Activated CD8-positive, alpha-beta memory T cell treated with anti-CD3 and anti-CD28 coated beads for 36 hours (primary cell): ENCODE data around the gene GSTM4. TPM values are rescaled to one million over a fixed set of nuclear protein-coding genes. Genes with fewer than 3 reads are reported as not detected.
"Not testable (repeated sequence)": the region's sequence is repeated elsewhere in the genome, so short reads cannot be mapped to it uniquely, and the experiment has no call there.

ENCODE experiments used
- CTCF ChIA-PET: fragments of 350-600 bp; sonication (Branson Sonifier 250); formaldehyde crosslinking; loops from one replicate; lab custom pipeline; 2021; ENCODE audit warnings: antibody characterized with exemption; lab: Charles Lee
- POLR2A ChIA-PET: fragments of 350-600 bp; sonication (Branson Sonifier 250); formaldehyde crosslinking; loops from one replicate; lab custom pipeline; 2021; ENCODE audit warnings: antibody characterized with exemption; lab: Charles Lee
- total RNA-seq, 2 experiments: library from RNA; stranded (reverse); gene quantifications; one replicate each; pipeline ENCODE4 v1.2.3, GENCODE V29; 2021

GSTM4 gene
- total RNA-seq, 2 experiments from 2014 or later = 1.4 to 1.8 TPM

- CTCF ChIA-PET = not testable (repeated sequence)
- POLR2A ChIA-PET = interaction anchor here (0.6 kb wide), 1 partner anchor 164 kb away, joined by 3 read pairs; no protein-coding TSS in a partner anchor
Observed at GRCh38 chr1:109676683-109677381, 20.9 kb downstream of the GSTM4 start.

- CTCF ChIA-PET = no interaction called here
Observed at GRCh38 chr1:109677459-109677858, 21.6 kb downstream of the GSTM4 start.

GRCh38 chr1:109678637-109679036, 22.7 kb downstream of the GSTM4 start:
- CTCF ChIA-PET = interaction anchor here (0.7 kb wide), 1 partner anchor 350 kb away, joined by 3 read pairs; no protein-coding TSS in a partner anchor

More at GRCh38 chr1:109677459-109677858, 21.6 kb downstream of the GSTM4 start:
- POLR2A ChIA-PET = no interaction called here

GRCh38 chr1:109684777-109685176, 28.9 kb downstream of the GSTM4 start:
- CTCF ChIA-PET, POLR2A ChIA-PET: not testable (repeated sequence)

More at GRCh38 chr1:109678637-109679036, 22.7 kb downstream of the GSTM4 start:
- POLR2A ChIA-PET = not testable (repeated sequence)

DNA sequence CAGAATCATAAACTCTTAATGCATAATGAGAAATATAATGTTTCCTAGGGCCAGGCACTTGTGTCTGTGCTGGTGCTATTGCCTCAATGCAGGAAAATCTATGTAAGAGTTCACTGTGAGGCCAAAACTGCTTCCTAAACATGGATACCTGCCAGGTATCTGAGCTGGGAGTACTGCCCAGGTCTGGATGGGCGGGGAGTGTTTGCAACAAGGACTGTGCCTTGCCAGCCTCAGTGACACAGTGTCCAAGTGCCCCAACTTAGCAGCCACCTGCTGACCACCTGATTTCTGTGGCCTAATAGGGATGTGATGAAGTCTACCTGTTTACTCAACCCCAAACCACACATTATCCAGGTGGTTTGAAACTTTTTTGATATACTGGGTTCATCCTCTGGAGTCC, 29.5 kb downstream of the GSTM4 start:
- CTCF ChIA-PET, POLR2A ChIA-PET: not testable (repeated sequence)

DNA sequence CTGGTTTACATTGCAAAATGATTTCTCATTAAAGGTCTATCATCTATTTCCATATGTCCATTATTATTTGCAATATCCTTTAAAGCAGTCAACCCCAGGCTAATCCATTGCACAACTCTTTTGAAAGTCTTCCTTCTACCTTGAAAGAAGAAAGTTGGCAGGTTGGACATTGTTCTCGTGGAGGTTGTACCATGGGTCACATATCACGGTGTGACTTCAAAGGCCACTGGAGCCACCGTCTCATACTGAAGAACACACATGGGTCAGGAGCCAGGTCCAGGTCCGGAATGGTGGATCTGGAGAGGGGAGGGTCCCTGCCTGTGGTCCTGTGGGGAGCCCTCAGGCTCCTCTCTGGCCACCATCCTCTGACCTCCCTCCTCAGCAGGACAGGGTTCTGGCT, 30.0 kb downstream of the GSTM4 start:
- CTCF ChIA-PET, POLR2A ChIA-PET: not testable (repeated sequence)

DNA sequence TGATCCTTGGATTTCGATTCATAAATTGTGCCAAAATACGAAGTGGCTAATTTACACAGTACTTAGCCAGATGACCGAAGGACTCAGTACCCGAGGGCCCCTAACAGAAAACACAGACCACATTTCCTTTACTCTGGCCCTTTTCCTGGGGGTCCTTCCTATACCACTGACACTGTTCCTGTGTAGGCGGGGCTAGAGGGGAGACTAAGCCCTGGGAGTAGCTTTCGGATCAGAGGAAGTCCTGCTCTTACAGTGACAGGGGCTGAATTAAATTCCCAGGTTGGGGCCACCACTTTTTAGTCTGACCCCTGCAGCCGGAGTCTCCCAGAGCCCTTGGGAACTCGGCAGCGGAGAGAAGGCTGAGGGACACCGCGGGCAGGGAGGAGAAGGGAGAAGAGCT, 31.2 kb downstream of the GSTM4 start:
- POLR2A ChIA-PET, CTCF ChIA-PET: not testable (repeated sequence)

DNA sequence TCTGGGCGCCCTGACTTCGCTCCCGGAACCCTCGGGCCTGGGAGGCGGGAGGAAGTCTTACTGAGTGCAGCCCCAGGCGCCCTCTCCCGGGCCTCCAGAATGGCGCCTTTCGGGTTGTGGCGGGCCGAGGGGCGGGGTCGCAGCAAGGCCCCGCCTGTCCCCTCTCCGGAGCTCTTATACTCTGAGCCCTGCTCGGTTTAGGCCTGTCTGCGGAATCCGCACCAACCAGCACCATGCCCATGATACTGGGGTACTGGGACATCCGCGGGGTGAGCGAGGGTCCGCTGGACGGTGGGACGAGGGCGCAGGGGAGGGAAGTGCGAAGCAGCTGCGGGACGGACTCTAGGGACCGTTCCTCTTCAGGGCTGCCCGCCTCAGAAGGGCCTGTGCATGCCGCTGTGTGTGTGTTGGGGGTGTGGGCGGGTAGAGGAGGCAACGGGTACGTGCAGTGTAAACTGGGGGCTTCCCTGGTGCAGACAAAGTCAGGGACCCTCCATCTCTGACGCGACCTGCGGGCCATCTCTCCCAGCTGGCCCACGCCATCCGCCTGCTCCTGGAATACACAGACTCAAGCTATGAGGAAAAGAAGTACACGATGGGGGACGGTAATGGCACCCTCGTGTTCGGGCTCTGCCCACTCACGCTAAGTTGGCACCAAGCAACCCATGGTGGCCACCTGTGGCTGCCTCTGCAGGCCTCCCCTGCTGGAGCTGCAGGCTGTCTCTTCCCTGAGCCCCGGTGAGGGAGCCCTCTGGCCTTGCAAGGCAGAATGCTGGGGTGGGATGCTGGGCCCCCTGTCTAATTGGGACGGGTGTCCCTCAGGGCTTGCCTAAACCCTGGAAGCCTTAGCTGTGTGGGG, 32.0 kb downstream of the GSTM4 start, which contains the start of gene GSTM1:
TSS of gene GSTM1 (plus strand) at position 177 of the 859 bp plus-strand sequence. CDS start at position 234, 57 bp downstream.
- POLR2A ChIA-PET = no interaction called here
- CTCF ChIA-PET = no interaction called here

- CTCF ChIA-PET = no interaction called here
- POLR2A ChIA-PET = no interaction called here
Observed at GRCh38 chr1:109689844-109690405, 34.0 kb downstream of the GSTM4 start.

DNA sequence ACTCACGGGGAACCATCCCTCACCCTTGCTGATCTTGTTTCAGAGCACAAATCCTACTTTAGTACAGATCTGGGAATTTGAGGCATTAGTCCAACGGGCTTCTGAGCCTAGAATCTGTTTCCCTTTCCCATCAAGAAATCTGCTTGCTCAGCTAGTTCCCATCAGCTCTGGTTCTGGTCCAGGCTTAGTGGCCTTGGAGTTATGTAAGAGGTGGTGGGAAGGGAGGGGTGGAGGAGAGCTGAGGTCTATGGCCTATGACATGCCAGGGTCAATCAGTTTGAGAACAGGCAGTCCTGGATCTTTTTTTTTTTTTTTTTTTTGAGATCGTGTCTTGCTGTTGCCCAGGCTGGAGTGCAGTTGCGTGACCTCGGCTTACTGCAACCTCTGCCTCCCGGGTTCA, 35.9 kb downstream of the GSTM4 start:
- CTCF ChIA-PET = no interaction called here
- POLR2A ChIA-PET = no interaction called here

- CTCF ChIA-PET, POLR2A ChIA-PET: not testable (repeated sequence)
Observed at GRCh38 chr1:109694400-109694799, 38.5 kb downstream of the GSTM4 start.

DNA sequence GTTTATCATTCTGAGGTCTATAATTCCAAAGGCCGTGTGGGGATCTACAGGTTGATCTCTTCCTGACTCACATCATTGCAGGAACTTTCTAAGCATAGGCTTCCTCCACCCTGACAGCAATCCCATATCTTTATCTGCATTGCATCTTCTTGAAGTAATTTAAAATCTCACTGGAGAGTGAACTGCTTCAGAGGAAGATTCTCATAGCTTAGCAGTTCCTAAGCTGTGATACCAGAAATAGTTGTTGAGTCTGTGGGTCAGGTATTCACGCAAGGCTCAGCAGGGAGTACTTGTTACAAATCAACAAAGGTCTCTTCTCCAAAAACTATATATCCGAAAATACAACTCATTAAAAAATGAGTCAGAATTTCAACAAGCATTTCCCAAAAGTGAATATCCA, 39.2 kb downstream of the GSTM4 start:
- POLR2A ChIA-PET, CTCF ChIA-PET: not testable (repeated sequence)

GRCh38 chr1:109697066-109697465, 41.2 kb downstream of the GSTM4 start:
- CTCF ChIA-PET = no interaction called here
- POLR2A ChIA-PET = no interaction called here

DNA sequence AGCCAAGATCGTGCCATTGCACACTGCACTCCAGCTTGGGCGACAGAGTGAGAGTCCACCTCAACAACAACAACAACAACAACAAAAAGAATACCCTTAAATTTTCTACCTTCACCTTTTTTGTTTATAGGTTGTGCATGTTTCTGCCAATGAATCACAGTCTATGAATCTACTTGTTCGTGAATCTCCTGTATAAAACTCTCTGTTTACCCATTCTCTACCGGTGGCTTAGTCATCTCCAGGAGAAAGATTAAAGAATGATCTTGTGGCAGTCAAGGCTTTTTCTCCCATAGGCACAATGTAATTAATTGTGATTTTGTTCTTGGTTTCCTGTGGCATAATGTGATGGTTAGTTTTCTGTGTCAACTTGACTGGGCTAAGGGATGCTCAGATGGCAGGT, 42.0 kb downstream of the GSTM4 start:
- CTCF ChIA-PET, POLR2A ChIA-PET: not testable (repeated sequence)

- CTCF ChIA-PET, POLR2A ChIA-PET: not testable (repeated sequence)
Observed at GRCh38 chr1:109702940-109703339, 47.0 kb downstream of the GSTM4 start.

GRCh38 chr1:109704173-109704572, 48.3 kb downstream of the GSTM4 start:
- ChIA-PET CTCF (no interaction called here), POLR2A (no interaction called here)

GRCh38 chr1:109705411-109705810, 49.5 kb downstream of the GSTM4 start:
- CTCF ChIA-PET = interaction anchor here (0.9 kb wide), 1 partner anchor 173 kb away, joined by 3 read pairs; no protein-coding TSS in a partner anchor
- POLR2A ChIA-PET = no interaction called here

DNA sequence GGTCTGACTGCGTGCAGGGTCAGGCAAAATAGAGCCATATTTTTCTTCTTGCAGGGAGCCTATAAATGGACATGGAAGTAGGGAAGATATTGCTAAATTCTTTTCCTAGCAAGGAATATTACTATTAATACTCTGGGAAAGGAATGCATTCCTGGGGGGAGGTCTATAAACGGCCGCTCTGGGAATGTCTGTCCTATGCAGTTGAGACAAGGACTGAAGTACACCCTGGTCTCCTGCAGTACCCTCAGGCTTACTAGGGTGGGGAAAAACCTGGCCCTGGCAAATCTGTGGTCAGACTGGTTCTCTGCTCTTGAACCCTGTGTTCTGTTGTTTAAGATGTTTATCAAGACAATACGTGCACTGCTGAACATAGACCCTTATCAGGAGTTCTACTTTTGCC, 53.0 kb downstream of the GSTM4 start:
- CTCF ChIA-PET, POLR2A ChIA-PET: not testable (repeated sequence)

GRCh38 chr1:109709822-109710221, 53.9 kb downstream of the GSTM4 start:
- CTCF ChIA-PET, POLR2A ChIA-PET: not testable (repeated sequence)
